GM12878 (cell line): Measurements from ENCODE around the gene PRDM9.
"Not testable (repeated sequence)": the region's sequence is repeated elsewhere in the genome, so short reads cannot be mapped to it uniquely, and the experiment has no call there.

ENCODE experiments used
- EZH2 ChIP-seq: IDR thresholded peaks from 2 replicates; pipeline ENCODE4 v1.6.1; 2012; ENCODE audit warnings: low read depth, mild to moderate bottlenecking, control low read depth, inconsistent platforms, low read length, borderline replicate concordance; ENCODE audit not compliant: control insufficient read depth
- JUNB ChIP-seq: IDR thresholded peaks from 2 replicates; pipeline ENCODE4 v1.6.1; 2016; ENCODE audit warnings: antibody characterized with exemption, mild to moderate bottlenecking
- KDM1A ChIP-seq: fragments of 200-600 bp; sonication (generic); IDR thresholded peaks from 2 replicates; pipeline ENCODE4 v1.6.1; 2016; ENCODE audit warnings: borderline replicate concordance
- SPI1 ChIP-seq: IDR thresholded peaks from 2 replicates; pipeline ENCODE4 v1.6.1; 2011; ENCODE audit warnings: low read depth, mild to moderate bottlenecking, low read length, moderate library complexity, borderline replicate concordance; ENCODE audit not compliant: insufficient read depth
- STAT1 ChIP-seq: fragments of 450-650 bp; conservative IDR thresholded peaks from 2 replicates; pipeline ENCODE4 v1.6.1; 2014; ENCODE audit warnings: antibody characterized with exemption, mild to moderate bottlenecking
- TCF7 ChIP-seq: IDR thresholded peaks from 2 replicates; pipeline ENCODE4 v1.6.1; 2014; ENCODE audit warnings: antibody characterized with exemption, borderline replicate concordance
- TF ChIP-seq, protein P1 (sequence below), 3 experiments: IDR thresholded peaks in 2 of 3; conservative IDR thresholded peaks in 1 of 3; 2 replicates each; pipeline ENCODE4 v1.5.1; 2011; ENCODE audit warnings: low read depth in 3 of 3, low read length in 3 of 3, mild to moderate bottlenecking in 3 of 3, control low read depth in 2 of 3, moderate library complexity in 2 of 3, inconsistent platforms in 1 of 3, mixed read lengths in 1 of 3; ENCODE audit not compliant: control insufficient read depth in 2 of 3, insufficient read depth in 1 of 3; ENCODE audit errors: extremely low read depth in 1 of 3
- TF ChIP-seq, protein P2 (sequence below): IDR thresholded peaks from 2 replicates; pipeline ENCODE4 v1.6.1; 2011; ENCODE audit warnings: mild to moderate bottlenecking, low read depth, low read length, moderate library complexity; ENCODE audit not compliant: insufficient replicate concordance
- TF ChIP-seq, protein P3 (sequence below): IDR thresholded peaks from 2 replicates; pipeline ENCODE4 v1.6.1; 2012; ENCODE audit warnings: low read depth, low read length, improper control_type of control experiment
- TF ChIP-seq, protein P4 (sequence below): IDR thresholded peaks from 2 replicates; pipeline ENCODE4 v1.6.1; 2011; ENCODE audit warnings: low read depth, mild to moderate bottlenecking, low read length, moderate library complexity, borderline replicate concordance; ENCODE audit errors: extremely low read depth

- TF ChIP-seq, protein P1, sequence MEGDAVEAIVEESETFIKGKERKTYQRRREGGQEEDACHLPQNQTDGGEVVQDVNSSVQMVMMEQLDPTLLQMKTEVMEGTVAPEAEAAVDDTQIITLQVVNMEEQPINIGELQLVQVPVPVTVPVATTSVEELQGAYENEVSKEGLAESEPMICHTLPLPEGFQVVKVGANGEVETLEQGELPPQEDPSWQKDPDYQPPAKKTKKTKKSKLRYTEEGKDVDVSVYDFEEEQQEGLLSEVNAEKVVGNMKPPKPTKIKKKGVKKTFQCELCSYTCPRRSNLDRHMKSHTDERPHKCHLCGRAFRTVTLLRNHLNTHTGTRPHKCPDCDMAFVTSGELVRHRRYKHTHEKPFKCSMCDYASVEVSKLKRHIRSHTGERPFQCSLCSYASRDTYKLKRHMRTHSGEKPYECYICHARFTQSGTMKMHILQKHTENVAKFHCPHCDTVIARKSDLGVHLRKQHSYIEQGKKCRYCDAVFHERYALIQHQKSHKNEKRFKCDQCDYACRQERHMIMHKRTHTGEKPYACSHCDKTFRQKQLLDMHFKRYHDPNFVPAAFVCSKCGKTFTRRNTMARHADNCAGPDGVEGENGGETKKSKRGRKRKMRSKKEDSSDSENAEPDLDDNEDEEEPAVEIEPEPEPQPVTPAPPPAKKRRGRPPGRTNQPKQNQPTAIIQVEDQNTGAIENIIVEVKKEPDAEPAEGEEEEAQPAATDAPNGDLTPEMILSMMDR (IDR thresholded peaks at IDR 0.05 in 2 of 3, conservative IDR thresholded peaks at IDR 0.05 in 1 of 3; ENCODE audit: control insufficient read depth in 2 of 3, extremely low read depth in 1 of 3, insufficient read depth in 1 of 3, low read depth in 3 of 3, low read length in 3 of 3), result not testable (repeated sequence)
- not testable (repeated sequence) for TF ChIP-seq STAT1, SPI1, JUNB, KDM1A, EZH2, TCF7
- TF ChIP-seq, protein P2, sequence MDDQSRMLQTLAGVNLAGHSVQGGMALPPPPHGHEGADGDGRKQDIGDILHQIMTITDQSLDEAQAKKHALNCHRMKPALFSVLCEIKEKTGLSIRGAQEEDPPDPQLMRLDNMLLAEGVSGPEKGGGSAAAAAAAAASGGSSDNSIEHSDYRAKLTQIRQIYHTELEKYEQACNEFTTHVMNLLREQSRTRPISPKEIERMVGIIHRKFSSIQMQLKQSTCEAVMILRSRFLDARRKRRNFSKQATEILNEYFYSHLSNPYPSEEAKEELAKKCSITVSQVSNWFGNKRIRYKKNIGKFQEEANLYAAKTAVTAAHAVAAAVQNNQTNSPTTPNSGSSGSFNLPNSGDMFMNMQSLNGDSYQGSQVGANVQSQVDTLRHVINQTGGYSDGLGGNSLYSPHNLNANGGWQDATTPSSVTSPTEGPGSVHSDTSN, result not testable (repeated sequence)
- TF ChIP-seq, protein P3, sequence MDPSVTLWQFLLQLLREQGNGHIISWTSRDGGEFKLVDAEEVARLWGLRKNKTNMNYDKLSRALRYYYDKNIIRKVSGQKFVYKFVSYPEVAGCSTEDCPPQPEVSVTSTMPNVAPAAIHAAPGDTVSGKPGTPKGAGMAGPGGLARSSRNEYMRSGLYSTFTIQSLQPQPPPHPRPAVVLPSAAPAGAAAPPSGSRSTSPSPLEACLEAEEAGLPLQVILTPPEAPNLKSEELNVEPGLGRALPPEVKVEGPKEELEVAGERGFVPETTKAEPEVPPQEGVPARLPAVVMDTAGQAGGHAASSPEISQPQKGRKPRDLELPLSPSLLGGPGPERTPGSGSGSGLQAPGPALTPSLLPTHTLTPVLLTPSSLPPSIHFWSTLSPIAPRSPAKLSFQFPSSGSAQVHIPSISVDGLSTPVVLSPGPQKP, result not testable (repeated sequence)
- TF ChIP-seq, protein P4, sequence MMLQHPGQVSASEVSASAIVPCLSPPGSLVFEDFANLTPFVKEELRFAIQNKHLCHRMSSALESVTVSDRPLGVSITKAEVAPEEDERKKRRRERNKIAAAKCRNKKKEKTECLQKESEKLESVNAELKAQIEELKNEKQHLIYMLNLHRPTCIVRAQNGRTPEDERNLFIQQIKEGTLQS, result not testable (repeated sequence)
Observed at GRCh38 chr5:23510434-23510833, 3.0 kb downstream of the PRDM9 start.
